ENCODE data around the gene CD83.

DNA sequence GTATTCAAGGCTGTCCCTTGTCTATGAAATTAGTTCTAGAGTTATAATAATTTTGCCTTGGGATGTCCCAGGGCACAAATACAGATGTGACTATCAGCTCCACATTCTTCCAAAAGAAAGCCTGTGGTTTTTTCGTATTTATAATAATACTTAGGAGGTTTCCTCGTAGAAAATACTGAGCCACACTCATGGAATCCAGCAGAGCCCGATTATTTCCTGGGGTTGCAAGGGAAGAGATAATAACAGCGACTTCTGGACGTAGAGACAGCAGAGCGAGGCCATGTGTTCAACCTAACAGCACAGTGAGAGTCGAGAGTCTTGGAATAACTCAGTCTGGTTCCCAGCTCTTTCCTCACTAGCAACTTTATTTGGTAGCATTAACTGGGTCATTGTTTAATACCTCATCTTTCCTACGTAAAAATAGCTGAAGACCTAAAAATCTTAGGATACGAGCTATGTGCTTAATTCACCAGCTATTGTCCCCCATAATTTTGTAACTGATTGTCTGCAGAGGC lies 21.2 kb downstream of the CD83 start:
- TF ChIP-seq, protein P1, sequence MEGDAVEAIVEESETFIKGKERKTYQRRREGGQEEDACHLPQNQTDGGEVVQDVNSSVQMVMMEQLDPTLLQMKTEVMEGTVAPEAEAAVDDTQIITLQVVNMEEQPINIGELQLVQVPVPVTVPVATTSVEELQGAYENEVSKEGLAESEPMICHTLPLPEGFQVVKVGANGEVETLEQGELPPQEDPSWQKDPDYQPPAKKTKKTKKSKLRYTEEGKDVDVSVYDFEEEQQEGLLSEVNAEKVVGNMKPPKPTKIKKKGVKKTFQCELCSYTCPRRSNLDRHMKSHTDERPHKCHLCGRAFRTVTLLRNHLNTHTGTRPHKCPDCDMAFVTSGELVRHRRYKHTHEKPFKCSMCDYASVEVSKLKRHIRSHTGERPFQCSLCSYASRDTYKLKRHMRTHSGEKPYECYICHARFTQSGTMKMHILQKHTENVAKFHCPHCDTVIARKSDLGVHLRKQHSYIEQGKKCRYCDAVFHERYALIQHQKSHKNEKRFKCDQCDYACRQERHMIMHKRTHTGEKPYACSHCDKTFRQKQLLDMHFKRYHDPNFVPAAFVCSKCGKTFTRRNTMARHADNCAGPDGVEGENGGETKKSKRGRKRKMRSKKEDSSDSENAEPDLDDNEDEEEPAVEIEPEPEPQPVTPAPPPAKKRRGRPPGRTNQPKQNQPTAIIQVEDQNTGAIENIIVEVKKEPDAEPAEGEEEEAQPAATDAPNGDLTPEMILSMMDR (IDR thresholded peaks at IDR 0.05; ENCODE audit: poor library complexity), result no peak
- TF ChIP-seq EZH2 (IDR thresholded peaks at IDR 0.05; ENCODE audit: borderline replicate concordance), result no peak

All from hepatocyte (in vitro differentiated cells).